Measurements from ENCODE around the gene UNK.

GRCh38 chr17:75754378-75755204 lies 30.0 kb upstream of the UNK start:
- TF ChIP-seq CTCF (IDR thresholded peaks at IDR 0.05; ENCODE audit: poor library complexity) (no peak), EZH2 (IDR thresholded peaks at IDR 0.05; ENCODE audit: borderline replicate concordance) (no peak)
